Esophagus squamous epithelium (tissue), 4 donors: ENCODE results near the gene PTPA.

Experiments
- POLR2A ChIP-seq, 4 donors: fragments of 450-650 bp; IDR thresholded peaks; one replicate each; pipeline ENCODE4 v1.6.1; 2017; ENCODE audit warnings: antibody characterized with exemption in 4 of 4, mild to moderate bottlenecking in 4 of 4, moderate library complexity in 3 of 4
- TF ChIP-seq, protein P1 (sequence below), 6 experiments: fragments of 450-650 bp in 4 of 6; fragments of 200-600 bp in 2 of 6; sonication (generic) in 2 of 6; IDR thresholded peaks; one replicate each; pipeline ENCODE4 v1.5.1; 2016 to 2019; ENCODE audit warnings: antibody characterized with exemption in 6 of 6, mild to moderate bottlenecking in 4 of 6, moderate library complexity in 4 of 6

DNA sequence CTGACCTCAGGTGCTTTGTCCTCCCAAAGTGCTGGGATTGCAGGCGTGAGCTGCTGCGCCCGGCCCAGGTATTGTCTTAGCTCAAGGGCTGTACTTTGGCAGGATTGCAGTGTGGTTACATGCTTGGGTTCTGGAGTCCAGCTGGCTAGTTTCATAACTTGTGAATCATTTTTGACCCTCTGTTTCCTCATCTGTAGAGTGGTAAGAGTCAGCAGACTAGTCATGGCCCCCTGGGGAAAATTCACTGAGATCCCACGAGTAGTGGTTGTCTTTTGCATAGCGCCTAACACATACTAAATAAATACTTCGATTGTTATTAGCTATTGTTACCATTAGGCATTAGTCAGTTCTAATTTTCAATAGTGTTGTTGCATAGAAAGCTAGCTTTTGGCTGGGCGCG lies 14.3 kb downstream of the PTPA start:
- TF ChIP-seq, protein P1, sequence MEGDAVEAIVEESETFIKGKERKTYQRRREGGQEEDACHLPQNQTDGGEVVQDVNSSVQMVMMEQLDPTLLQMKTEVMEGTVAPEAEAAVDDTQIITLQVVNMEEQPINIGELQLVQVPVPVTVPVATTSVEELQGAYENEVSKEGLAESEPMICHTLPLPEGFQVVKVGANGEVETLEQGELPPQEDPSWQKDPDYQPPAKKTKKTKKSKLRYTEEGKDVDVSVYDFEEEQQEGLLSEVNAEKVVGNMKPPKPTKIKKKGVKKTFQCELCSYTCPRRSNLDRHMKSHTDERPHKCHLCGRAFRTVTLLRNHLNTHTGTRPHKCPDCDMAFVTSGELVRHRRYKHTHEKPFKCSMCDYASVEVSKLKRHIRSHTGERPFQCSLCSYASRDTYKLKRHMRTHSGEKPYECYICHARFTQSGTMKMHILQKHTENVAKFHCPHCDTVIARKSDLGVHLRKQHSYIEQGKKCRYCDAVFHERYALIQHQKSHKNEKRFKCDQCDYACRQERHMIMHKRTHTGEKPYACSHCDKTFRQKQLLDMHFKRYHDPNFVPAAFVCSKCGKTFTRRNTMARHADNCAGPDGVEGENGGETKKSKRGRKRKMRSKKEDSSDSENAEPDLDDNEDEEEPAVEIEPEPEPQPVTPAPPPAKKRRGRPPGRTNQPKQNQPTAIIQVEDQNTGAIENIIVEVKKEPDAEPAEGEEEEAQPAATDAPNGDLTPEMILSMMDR (IDR thresholded peaks at IDR 0.05): no peak
- TF ChIP-seq POLR2A (IDR thresholded peaks at IDR 0.05): no peak
